Stimulated activated CD4-positive, alpha-beta T cell treated with anti-CD3 and anti-CD28 coated beads, Interleukin-15, amount 100 ng/mL, for 24 hours (primary cell): ENCODE data around the gene MMP24OS.

Experiments
- DNase-seq: peaks from one replicate; pipeline ENCODE4 v3.0.0-alpha.2; 2020

MMP24OS gene

DNA sequence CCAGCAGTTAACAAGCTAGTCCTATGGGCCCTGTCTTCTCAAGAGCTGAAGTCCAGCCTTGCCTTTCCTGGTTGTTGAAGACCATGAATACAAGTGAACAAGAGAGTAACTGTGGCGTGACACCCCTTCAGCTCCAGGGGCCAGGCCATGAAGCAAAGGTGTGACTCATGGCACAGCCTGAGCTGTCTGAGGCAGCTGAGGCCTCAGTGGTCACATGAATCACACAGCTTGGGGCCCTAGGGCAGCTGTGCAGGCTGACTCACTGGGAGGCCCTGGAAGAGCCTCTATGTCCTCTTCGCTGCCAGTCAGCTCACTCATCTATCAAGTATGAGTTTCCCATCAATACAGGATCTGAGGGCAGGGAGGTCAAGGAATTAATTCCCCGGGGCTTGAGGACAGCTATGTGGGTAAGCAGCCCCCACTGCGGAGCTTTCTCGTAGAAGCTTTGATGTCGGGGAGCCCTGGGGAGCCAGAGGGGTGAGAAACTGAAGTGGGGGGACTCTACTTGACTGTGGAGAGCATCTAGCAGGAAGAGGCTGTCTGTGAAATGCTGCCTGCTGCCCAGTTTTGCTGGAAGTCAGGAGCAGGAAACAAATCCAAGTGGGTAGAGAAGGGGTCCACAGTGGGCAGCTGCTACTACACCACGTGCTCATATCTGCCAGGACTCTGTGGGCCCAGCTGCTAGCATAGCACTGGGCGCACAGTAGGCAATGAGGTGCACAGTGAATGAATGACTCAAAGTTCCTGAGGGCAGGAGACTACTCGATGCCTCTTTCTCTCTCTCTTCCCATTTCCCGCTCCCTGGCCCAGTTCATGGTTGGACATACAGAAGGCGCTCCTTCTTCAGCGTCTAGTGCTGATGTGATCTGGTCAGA lies 28.0 kb upstream of the MMP24OS start:
- DNase-seq: peak; percentile 91

GRCh38 chr20:35304956-35305355 lies 27.0 kb upstream of the MMP24OS start:
- DNase-seq: no peak

- peak; percentile 88 for DNase-seq
These were observed 26.0 kb upstream of the MMP24OS start for GRCh38 chr20:35303735-35304491.

DNA sequence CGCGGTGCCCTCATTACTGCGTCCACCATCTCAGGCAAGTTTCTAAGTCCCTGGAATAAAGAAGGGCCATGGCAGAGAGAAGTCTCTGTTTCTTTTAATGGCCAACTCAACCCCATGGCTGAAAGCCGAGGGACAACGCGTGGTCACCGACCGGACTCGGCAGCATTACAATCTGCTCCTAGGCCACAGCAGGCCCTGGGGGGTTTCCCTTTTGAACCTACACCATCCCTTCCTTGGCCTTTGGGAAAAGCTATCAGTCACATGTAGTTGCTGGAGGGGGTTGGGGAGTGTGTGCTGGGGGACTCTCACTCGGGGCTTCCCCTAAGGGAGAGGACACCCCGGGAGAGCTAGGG lies 25.4 kb upstream of the MMP24OS start:
- no peak for DNase-seq

- no peak for DNase-seq
These were observed 24.8 kb upstream of the MMP24OS start for GRCh38 chr20:35302421-35303335.

GRCh38 chr20:35301426-35301825 lies 23.5 kb upstream of the MMP24OS start:
- DNase-seq: no peak

DNA sequence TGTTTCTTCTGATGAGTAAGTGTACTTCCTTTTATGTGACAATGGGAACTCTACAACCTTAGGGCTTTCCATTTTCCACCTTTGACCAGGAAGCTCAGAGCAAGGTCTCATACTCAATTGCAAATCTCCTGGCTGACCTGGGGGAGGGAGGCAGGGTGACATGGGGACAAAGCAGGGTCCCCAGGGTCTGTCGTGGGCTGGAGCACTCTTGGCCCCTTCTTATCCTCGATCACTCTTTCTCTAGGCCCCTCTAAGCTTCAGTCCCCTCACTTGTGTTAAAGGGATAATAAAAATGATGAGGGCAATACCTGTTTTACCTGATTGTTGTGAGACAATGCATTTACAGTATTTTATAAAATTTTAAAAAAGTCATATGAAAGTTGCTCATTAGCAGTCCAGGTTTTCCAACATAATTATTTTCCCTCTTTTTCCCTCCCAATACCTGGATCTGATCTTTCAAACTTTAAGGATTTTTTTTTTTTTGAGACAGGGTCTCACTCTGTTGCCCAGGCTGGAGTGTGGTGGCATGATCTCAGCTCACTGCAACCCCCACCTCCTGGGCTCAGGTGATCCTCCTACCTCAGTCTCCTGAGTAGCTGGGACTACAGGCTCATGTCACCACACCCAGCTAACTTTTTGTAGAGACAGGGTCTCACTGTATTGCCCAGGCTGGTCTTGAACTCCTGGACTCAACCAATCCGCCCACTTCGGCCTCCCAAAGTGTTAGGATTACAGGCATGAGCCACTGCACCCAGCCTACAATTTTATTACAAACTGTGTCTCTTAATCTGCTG lies 22.7 kb upstream of the MMP24OS start:
- no peak for DNase-seq

- DNase-seq: no peak
These were observed 21.9 kb upstream of the MMP24OS start for GRCh38 chr20:35299780-35300179.

GRCh38 chr20:35298264-35298663 lies 20.3 kb upstream of the MMP24OS start:
- no peak for DNase-seq

GRCh38 chr20:35297740-35298139 lies 19.8 kb upstream of the MMP24OS start:
- DNase-seq: no peak

DNA sequence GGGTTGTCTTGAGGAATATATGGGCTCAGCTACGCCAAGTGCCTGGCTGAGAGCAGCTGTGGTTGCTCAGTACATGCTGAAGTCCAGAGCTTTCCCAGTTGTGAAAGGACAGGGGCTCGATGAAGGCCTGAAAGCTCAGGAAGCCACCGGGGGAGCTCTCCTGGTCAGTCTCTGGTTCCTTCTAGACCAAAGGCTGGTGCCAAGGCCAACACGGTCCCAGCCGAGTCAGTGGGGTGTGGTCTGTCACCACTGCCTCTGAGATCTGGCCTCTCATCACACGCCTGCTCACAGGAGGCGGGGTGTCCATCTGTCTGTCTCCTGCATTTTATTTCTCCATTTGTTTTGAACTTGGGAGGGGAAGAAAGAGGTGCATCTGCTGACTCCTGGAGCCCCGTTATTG lies 19.2 kb upstream of the MMP24OS start:
- no peak for DNase-seq

DNA sequence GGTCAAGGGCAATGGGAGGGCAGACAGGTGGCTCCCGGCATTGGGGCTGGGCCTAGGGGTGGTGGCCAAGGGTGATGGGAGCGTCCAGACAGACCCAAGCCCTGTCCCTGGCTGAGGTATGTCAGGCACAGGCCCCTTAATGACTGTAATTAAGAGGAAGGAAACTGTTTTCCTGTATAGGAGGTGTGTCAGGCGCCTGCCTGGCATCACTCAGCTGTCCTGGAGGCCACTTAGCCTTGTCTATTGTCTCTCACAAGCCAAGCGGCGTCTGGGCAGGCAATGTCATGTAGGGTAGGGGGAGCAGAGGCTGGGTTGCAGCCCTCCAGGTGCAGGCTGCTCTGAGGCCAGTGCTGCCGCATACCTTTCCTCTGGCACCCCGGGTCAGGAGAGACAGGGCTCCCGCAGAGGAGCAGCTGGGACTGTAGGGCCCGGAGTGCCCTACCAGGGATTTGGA lies 18.2 kb upstream of the MMP24OS start:
- no peak for DNase-seq

- DNase-seq: no peak
These were observed 17.8 kb upstream of the MMP24OS start for GRCh38 chr20:35295674-35296073.

DNA sequence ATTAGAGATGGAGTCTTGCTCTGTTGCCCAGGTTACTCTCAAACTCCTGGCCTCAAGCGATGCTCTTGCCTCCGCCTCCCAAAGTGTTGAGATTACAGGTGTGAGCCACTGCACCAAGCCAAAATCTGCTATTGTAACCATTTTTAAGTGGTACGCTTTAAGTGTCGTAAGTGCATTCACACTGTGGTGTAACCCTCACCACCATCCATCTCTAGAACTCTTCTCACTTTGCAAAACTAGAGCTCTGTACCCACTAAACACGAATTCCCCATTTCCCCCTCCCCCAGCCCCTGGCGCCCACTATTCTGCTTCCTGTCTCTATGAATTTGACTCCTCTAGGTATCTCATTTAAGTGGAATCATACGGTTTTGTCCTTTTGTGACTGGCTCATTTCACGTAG lies 17.1 kb upstream of the MMP24OS start:
- no peak for DNase-seq

- DNase-seq: no peak
These were observed 16.4 kb upstream of the MMP24OS start for GRCh38 chr20:35294293-35294685.

DNA sequence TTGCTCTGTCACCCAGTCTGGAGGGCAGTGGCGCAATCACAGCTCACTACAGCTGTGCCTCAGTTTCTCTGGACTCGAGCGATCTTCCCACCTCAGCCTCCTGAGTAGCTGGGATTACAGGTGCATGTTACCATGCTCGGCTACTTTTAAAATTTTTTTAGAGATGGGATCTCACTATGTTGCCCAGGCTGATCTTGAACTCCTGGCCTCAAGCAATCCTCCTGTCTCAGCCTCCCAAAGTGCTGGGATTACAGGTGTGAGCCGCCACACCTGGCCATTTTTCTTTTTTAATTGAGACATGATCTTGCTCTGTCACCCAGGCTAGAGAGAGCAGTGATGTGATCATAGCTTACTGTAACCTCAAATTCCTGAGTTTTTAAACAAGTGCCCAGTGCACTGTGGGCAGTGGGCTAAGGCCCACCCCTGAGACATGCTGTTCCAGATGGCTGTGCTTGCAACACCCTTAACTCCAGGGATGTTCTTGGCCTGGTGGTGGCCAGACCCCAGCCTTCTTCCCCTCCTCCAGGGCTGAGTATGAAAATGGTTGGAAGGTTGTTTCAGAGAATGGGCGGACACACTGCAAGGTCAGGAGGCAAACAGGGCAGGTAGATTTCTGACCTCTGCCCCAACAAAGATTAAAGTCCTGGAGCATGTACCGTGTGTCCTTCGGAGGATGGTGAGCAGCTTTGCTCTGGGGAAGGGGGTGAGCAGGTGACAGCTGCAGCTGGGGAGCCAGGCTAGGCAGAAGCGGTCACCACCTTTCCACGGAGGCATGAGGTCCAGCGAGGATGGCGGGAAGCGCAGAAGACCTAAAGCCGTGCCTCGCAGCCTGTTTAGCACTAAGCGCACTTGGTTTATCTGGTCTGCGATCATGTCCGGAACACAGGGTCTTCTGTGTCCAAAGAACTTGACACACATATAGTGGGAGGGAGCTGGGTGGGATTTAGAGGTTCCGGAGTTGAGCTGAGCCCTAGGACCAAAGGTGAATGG lies 15.7 kb upstream of the MMP24OS start:
- DNase-seq: no peak

DNA sequence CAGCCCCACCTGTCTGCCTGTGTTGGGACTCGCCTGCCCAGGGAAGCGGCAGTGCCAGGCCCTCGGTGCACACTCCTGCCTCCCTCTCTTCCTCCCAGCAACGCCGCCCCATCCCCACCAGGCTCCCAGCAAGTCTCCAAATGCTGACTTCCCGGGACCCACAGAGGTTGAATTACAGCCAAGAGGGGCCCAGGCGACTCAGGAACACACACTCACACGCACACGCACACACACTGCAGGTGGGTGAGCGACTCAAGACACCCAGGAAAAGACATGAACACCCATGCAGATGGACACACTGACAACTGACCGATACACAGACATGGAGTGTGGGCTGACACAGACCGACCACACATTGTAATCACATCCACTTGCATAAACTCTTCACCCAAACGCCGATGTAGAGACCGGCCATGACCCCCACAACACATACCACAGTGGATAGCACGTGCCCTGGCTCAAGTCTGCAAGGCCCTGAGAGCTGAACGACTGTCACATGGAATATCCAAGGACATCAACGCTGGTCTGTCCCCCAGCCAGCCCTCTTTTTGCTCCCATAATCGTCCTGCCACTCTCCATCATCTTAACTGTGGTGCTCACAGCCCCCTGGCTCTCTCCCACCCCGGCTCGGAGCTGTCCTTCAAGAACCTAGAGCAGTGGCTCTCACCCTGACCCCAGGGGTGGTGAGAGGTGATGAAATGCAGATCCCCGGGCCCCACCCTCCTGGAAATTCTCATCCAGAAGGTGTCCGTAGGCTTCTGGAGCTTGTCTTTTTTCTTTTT lies 14.8 kb upstream of the MMP24OS start:
- no peak for DNase-seq

- no peak for DNase-seq
These were observed 14.0 kb upstream of the MMP24OS start, which contains the start of gene FAM83C for GRCh38 chr20:35291654-35292503. FAM83C (minus strand) TSS chr20:35292425; CDS start chr20:35292304, 121 bp downstream.

GRCh38 chr20:35290887-35291417 lies 13.0 kb upstream of the MMP24OS start:
- no peak for DNase-seq
